Ureter (tissue), 1 donor: Measurements from ENCODE around the gene TEAD3. TPM values are rescaled to one million over a fixed set of nuclear protein-coding genes. Genes with fewer than 3 reads are reported as not detected.

ENCODE experiments used
- DNase-seq: peaks from one replicate; pipeline ENCODE4 v3.0.0-alpha.2; 2020; ENCODE audit warnings: low spot score
- total RNA-seq: library from RNA; stranded (reverse); gene quantifications from one replicate; pipeline ENCODE4 v1.2.4, GENCODE V29; 2023
- donor health status: DM: yes; HTN: yes; CAD: no.

TEAD3 gene
- total RNA-seq, 1 donor from 2014 or later = 60.3 TPM

GRCh38 chr6:35476004-35476403, 20.9 kb downstream of the TEAD3 start:
- DNase-seq = no peak

- no peak for DNase-seq
These were observed 21.3 kb downstream of the TEAD3 start for GRCh38 chr6:35475573-35475972.

- DNase-seq = no peak
These were observed 21.8 kb downstream of the TEAD3 start for GRCh38 chr6:35474942-35475570.

- no peak for DNase-seq
These were observed 22.5 kb downstream of the TEAD3 start for GRCh38 chr6:35474131-35474941.

GRCh38 chr6:35473850-35474130, 23.1 kb downstream of the TEAD3 start:
- no peak for DNase-seq

GRCh38 chr6:35473075-35473849, 23.6 kb downstream of the TEAD3 start:
- no peak for DNase-seq

GRCh38 chr6:35471836-35472345, 25.0 kb downstream of the TEAD3 start:
- no peak for DNase-seq

- DNase-seq = no peak
These were observed 26.2 kb downstream of the TEAD3 start for GRCh38 chr6:35470663-35471120.

GRCh38 chr6:35469751-35470662, 26.9 kb downstream of the TEAD3 start:
- DNase-seq = no peak

GRCh38 chr6:35468980-35469750, 27.7 kb downstream of the TEAD3 start:
- DNase-seq = no peak

- DNase-seq = peak; percentile 98
These were observed 28.5 kb downstream of the TEAD3 start, which contains the start of gene RPL10A for GRCh38 chr6:35468181-35468979. Gene RPL10A (plus strand): TSS chr6:35468401. CDS start chr6:35468435, 34 bp downstream.

- no peak for DNase-seq
These were observed 31.2 kb downstream of the TEAD3 start for GRCh38 chr6:35465646-35466045.

- DNase-seq = no peak
These were observed 33.6 kb downstream of the TEAD3 start for GRCh38 chr6:35463292-35463691.

GRCh38 chr6:35461270-35461669, 35.6 kb downstream of the TEAD3 start:
- DNase-seq = no peak

GRCh38 chr6:35457907-35458306, 39.0 kb downstream of the TEAD3 start:
- DNase-seq = no peak

- no peak for DNase-seq
These were observed 42.3 kb downstream of the TEAD3 start for GRCh38 chr6:35454391-35455110.

- no peak for DNase-seq
These were observed 43.6 kb downstream of the TEAD3 start for GRCh38 chr6:35453236-35453635.

- DNase-seq = peak; percentile 96
These were observed 44.4 kb downstream of the TEAD3 start, which contains the start of gene FANCE for GRCh38 chr6:35452183-35453090. Gene FANCE (plus strand): TSS chr6:35452338. CDS start chr6:35452546, 208 bp downstream.
